OCI-LY3 (cell line): Measurements from ENCODE around the gene C7orf57.

Experiments
- EZH2phosphoT487 ChIP-seq: fragments of 200-600 bp; shearing (Covaris generic); IDR thresholded peaks from 2 replicates; pipeline ENCODE4 v1.6.1; 2018; ENCODE audit warnings: antibody characterized with exemption, mixed run types, low read depth
- TF ChIP-seq, protein P1 (sequence below): fragments of 200-600, 300-600 bp; sonication (generic); IDR thresholded peaks from 2 replicates; pipeline ENCODE4 v1.5.1; 2014; ENCODE audit warnings: antibody characterized with exemption, low read length, low read depth

DNA sequence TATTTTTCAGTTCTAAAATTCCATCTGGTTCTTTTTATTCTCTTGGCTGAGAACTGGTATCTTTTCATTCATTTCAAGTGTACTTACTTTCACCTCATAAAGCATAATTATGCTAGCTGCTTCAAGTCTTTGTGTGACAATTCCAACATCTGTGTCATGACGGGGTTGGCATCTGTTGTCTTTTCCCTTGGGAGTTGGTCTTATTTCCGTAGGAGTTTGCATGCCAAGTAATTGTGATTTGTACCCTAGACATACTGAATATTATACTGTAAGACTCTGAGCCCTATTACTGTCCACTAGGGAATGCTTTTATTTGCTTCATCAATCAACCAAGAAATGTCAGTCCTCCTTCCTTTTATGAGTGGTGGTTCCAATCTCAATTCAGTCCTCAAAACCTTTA is 31.3 kb upstream of the C7orf57 start:
- TF ChIP-seq, protein P1, sequence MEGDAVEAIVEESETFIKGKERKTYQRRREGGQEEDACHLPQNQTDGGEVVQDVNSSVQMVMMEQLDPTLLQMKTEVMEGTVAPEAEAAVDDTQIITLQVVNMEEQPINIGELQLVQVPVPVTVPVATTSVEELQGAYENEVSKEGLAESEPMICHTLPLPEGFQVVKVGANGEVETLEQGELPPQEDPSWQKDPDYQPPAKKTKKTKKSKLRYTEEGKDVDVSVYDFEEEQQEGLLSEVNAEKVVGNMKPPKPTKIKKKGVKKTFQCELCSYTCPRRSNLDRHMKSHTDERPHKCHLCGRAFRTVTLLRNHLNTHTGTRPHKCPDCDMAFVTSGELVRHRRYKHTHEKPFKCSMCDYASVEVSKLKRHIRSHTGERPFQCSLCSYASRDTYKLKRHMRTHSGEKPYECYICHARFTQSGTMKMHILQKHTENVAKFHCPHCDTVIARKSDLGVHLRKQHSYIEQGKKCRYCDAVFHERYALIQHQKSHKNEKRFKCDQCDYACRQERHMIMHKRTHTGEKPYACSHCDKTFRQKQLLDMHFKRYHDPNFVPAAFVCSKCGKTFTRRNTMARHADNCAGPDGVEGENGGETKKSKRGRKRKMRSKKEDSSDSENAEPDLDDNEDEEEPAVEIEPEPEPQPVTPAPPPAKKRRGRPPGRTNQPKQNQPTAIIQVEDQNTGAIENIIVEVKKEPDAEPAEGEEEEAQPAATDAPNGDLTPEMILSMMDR, result no peak
- no peak for TF ChIP-seq EZH2phosphoT487
